Measurements from ENCODE around the gene C12orf42.

GRCh38 chr12:103444983-103445382, 50.8 kb downstream of the C12orf42 start:
- TF ChIP-seq TAF1 (IDR thresholded peaks at IDR 0.05; ENCODE audit: borderline replicate concordance, insufficient read depth, low read length) (no peak), REST (IDR thresholded peaks at IDR 0.05; ENCODE audit: insufficient read depth in 1 of 2, low read depth in 2 of 2, low read length in 2 of 2) (no peak), SIN3A (IDR thresholded peaks at IDR 0.05; ENCODE audit: borderline replicate concordance, insufficient read depth, low read length) (no peak)
